GM12878 (cell line): ENCODE measurements around the gene RBM4B.

ENCODE experiments used
- EZH2 ChIP-seq: IDR thresholded peaks from 2 replicates; pipeline ENCODE4 v1.6.1; 2012; ENCODE audit warnings: low read depth, mild to moderate bottlenecking, control low read depth, inconsistent platforms, low read length, borderline replicate concordance; ENCODE audit not compliant: control insufficient read depth
- POLR2A ChIP-seq: IDR thresholded peaks from 2 replicates; pipeline ENCODE4 v1.6.1; 2011; ENCODE audit warnings: low read depth, mild to moderate bottlenecking, low read length
- ZNF274 ChIP-seq: IDR thresholded peaks from one replicate; pipeline ENCODE4 v1.8.0; 2011; ENCODE audit not compliant: insufficient read length, insufficient read depth

- TF ChIP-seq EZH2 (no peak), ZNF274 (no peak), POLR2A (no peak)
Observed at GRCh38 chr11:66631883-66632282, 45.8 kb downstream of the RBM4B start.
